NCI-H510A (cell line): ENCODE results near the gene PDE11A.
A peak's percentile ranks its signal among the peaks of the same experiment; 100 is the strongest.

Experiments
- DNase-seq: peaks from one replicate; lab custom pipeline; 2025; lab: John Stamatoyannopoulos, UW

The PDE11A gene

DNA sequence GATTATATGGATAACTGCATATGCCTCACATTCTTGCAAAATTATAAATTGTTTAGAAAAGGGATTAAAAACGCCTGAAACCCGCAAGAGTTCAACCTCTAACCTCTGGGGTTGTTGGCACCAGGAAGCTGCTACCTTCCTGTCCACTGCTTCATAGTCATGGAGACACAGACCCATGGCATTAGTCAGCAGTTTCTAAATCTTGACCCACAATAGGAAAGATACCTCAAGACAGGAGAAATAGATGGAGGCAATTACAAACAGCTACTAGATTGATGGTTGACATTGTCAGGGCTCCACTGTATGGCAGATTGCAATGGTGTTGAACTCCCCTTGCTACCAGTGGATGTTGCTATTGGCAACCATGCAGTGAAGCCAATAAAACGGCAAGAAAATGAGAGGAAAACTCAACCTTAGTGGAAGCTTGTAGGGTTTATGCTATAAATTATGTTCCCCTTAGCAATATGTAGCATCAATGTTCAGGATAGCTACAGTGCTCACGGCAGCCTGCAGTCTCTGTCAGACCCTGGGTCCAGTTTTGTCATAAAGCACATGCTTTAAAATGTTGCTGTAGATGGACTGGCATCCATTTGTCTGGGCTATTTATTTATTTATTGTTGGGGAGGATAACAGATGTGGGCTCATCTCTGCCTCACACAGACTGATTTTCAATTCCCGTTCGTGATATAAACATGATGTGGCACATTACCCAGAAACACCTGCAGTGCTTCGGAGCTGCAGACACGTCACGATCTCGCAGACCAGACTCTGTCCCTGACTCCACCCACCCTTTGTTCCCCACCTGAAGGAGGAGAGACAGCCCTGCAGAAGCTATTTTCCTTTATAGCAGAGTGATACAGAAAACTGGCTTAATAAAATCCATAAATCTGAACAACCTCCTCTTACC lies 446.6 kb downstream of the PDE11A start:
- no peak for DNase-seq

DNA sequence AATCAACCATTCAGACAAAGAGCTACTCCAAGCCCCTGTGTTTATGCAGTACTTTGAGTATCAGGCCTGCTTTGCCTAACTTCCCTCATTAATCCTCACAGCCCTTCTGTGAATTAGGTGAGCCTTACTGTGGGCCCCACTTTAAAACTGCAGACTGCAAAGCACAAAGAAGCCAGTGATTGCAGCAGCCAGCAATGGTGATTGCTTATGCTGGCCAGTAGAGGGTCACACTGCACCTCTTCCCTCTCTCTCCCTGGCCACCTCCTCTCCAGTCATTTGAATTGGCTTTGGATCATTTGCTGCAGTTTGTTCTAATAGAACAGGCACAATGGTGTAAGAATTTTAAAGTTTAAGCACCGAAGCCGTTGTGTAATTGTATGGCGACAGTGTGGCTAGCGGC lies 450.1 kb downstream of the PDE11A start:
- no peak for DNase-seq

DNA sequence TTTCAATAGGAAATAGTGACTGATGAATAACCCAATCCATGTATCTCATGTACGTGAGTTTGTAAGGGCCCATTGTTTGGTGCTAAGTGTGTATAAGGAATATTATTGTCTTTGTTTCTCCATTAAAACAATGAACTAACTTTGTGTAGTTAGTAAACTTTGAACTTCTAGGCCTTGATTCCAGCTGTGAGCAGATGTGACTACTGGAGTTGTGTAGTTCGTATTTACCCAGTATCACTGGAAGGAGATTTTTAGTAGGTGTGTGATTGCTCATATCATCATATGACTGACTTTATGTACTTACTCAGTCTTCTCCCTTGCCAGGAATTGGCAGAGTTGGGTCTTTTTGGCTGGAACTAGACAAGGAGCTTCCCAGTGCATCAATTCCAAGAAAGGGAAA lies 452.6 kb downstream of the PDE11A start:
- no peak for DNase-seq

DNA sequence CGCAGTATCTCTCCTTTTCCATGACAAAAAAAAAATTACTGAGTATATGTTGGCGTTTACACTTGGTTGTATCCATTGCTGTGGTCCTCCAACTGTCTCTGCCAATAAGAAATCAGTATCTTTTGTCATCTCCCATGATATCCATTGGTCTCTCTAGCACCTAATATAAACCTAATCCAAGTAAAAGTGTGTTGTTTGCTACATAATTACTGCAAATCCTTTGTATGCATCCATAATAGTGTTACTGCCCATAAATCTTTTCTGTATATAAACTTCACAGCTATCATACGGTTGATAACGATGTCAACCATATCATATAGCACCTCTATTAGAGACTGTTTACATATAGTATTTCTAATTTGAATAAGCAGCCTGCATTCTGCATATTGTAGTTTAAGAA lies 453.1 kb downstream of the PDE11A start:
- DNase-seq = no peak

DNA sequence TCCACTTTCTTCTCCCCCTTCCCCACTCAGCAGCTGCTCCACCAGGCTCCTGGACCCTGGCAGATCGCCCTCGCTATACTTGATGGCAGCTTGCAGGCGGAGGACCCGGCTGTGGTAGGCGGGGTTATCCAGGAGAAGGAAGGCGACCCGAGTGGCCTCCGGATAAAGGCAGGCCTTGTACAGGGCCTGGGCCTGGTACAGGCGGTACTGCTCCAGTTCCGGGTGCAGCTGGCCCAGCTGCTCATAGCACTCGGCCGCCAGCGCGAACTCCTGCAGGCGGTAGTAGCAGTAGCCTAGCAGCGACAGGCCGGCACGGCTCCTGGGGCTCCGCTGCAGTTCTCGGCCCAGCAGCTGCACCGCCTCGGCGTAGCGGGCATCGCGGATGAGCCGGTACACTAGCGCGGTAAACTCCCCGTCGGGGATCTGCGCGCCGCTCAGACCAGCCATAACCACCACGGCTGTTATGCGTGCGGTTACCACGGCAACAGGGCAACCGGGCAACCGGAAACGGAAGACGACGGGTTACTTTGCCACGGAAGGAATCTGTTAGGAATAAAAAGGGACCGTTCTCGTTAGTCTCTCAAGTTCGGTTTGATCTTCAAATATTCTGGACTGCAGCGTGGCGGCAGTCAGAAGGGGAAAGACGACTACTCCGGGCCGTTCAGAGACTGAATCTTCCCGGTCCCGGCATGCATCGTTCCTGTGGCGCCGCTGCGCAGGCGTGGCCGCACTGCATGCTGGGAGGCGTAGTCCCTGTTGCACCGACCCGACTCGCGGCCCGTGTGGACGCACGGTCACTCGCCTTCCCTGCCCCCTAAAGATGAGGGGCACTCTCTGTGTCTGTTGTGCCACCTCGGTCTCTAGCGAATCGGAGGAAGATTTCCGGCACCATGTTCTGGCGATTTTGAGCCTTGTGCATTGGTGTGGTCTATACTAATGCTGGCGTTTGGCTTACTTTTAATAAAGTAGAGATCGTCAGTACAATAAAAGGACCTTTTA lies 454.0 kb downstream of the PDE11A start:
- peak; percentile 89 for DNase-seq

DNA sequence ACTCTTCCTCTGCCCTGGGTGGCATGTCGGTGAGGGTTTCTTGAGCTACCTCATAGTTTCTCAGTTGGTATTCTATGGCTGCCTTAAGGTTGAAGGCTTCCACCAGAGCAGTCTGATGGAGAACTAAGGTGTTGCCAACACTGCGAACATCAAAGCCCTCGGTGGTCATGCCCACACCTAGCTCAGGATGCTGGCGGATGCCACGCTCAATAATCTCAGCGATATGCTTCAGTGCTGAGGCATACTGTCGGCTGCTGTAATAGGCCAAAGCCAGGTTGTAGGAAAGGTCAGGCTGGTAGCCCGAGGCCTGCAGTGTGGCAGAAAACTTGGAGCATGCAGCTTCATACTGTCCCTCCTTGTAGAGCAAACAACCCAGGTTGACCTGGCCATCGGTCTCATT lies 454.7 kb downstream of the PDE11A start:
- DNase-seq = no peak

DNA sequence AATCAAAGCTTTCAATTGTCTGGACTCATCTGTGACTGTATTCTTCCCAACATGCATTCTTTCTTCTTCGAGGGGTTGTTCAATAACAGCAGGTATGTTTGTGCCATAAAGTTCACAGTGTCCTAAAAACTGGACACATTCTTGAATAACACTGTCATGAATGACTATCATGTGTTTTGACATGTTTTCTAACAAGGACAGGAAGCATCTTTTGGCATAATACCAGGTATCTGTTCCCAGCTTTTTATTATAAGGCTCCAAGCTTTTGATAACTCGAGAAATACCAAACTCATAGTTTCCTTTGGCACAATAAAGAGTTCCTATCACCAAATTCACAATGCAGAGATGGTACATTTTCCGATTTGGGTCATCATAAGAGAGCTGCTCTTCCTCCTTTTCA lies 455.8 kb downstream of the PDE11A start:
- no peak for DNase-seq

DNA sequence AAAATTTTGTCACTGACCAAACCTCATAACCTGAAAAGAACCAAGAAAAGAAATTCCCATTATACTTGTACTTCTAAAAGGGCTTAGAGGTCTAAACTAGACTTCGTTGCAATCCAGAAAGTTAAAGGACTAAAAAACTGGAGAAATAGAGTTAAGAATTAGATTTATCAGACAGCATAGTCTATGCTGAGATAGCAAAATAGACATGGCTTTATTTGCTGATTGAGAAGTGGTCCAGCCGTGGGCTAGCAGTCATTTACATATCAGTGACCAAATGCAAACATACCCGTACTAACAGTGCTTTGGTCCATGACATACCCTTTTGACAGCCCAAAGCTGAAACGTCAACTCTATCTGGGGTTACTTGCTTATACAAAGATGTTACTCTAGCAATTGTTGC lies 456.5 kb downstream of the PDE11A start:
- DNase-seq = no peak

DNA sequence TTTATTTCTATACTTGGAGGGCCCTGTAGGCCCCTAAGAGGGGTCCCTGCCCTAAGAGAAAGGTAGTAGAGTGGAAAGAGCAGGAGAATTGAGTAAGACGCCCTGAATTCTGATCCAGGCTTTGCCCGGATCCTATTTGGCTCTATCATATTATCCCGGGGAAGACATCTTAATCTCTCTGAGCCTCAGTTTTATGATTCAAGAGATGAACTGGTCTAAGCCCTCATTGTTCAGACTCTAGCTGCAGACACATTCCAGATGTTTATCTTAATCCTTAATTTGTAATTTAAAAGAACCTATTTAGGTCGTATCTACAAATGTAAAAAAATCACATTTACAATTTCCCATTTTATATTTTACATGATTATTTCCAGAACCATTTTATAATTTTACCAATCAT lies 459.9 kb downstream of the PDE11A start:
- no peak for DNase-seq

DNA sequence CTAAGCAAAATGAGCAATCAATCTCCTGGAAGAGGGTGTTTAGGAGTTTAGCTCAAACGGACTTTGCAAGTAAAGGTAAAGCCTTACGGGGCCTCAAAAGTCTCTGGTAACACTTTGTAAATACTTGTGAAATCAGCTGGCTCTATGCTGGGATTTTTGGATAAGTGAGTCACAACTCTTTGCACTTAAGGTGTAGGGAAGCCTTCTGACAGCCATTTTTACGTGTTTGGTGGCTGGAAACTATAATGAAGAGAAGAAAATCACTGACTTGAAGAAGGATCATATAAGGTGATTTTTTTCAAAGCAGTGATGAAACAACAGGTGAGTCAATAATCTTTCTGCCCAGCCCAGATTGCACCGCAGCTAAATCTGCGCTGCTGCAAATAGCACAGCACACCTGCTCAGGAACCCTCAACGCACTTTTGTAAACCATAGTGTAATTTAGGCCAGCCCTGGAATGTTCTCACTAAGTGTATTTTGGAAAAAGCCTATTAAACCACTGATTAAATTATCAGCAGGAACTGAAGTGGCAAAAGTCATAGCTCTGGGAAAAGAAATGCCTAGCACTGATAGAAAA lies 461.2 kb downstream of the PDE11A start:
- no peak for DNase-seq

DNA sequence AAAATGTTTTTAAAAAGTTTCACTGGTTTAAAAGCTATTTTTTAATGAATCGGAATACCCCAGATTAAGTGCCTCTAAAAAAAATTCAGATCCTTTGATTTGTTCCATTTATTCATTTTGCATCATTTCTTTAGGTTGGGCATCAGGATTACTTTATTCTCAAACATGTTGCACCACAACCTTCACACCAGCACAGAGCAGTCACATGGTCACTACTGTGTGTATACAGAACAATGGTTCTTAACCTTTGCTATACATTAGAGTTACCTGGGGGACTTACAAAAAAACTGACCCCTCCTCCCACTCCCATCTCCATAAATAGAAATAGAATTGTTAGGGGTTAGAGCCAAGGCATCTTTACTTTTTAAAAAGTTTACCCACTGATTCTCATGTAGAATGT lies 461.8 kb downstream of the PDE11A start:
- no peak for DNase-seq

DNA sequence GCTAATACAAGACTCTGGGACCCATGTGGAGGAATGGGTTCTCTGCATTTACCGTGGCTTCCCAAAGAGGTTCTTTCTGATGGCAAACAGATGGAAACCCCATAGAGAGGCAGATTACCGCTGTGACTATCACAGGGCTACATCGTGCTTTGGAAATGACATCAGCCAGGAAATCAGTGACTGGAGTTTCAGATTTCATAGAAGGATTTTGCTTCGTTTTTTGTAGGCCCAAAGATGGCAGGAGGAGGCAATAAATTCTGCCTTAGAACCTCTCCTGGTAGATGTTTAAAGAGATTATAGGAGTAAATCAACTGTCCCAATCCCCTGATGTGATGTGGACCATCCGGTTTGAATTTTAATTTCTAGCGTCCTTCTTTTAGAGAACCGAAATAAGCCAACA lies 465.9 kb downstream of the PDE11A start:
- DNase-seq = no peak

DNA sequence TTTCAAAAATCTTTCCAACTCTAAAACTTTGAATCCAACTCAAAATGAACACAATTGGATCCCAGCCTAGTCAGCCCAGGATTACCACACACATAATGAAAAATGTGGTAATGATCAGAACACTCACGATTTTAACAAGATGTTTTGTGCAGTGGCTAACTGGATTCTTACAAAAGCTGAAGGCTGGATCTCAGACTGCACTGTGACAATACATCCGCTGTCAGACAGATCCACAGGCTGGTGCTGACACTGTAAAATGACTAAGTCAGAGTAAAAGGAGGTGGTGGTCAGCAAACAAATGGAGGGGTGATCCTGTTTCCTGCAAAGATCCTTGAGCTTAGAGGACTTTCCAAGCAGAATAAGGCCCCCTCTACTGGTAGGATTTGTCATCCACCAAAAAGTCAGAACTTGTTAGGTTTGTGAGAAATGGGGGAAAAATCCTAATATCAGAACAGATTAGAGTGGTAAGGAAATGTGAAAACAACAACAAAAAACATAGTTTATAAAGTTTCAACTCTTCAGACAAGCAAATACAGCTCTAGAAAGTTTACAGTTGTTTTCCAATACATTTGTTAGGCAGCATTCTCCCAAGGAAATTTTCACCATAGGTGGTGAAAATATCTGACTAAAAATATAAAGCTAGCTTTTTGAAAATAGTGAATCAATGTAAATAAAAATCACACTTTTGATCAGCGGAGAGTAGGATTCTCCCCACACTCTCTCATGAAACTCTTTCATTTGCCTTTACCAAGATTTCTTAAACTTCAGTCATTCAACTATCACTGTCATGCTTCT lies 468.1 kb downstream of the PDE11A start:
- DNase-seq = no peak

DNA sequence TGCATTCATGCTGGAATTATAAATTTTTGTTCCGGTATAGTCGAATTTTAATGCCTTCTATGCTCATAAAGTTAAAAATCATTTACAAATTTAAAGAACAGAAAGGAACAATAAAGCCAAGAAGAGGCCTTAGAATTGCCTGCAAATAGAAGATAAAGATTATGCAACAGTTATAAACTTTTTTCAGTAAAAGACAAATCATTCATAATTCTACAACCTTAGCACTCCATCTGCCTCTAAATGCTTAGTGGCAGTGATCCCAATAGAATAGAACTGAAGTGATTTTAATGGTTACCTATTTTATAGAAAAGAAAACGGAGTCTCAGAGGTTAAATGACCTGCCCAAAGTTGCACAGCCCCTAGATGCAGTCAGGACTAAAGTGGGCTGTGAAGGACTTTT lies 468.8 kb downstream of the PDE11A start:
- DNase-seq = no peak

DNA sequence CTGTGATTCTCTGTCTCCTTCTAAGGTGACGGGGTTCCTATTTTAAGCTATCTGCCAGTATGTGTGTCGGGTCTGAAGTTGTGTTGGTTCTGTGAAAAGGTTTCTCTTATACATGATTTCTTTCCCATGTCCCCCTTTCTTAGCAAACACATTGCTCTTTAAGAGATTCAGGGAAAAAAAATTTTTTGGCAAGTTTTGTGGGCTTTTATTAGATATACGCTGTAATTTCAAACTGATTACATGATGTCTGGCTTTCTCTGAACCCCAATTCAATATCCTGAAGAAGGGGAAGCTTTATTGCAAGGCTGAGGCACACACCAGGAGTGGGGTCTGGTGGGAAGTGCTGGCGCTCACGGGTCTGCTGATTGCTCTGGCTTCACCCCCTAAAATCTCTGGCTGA lies 469.4 kb downstream of the PDE11A start:
- DNase-seq = no peak

DNA sequence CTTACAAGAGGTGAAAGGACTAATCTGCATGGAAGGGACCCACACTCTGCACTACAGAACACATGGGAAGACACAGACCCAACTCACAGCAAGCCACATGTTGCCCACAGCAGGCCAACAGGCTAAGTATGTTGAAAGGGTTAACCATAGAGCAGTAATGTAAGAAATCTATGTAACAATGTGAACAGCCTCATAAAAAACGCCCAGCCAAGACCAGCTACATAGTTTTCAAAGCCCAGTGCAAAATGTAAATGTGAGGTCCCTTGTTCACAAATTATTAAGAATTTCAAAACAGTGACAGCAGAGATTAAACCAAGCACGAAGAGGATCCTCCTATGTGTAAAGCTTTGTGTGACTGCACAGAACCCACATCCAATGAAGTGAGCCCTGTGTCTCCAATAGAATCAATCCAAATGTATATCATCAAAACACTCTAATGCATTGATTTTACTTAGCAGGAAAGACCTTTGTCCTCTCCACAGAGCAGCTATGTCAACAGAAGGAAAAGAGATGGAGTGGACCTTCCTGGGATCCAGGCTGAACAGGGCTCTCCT lies 469.9 kb downstream of the PDE11A start:
- no peak for DNase-seq

DNA sequence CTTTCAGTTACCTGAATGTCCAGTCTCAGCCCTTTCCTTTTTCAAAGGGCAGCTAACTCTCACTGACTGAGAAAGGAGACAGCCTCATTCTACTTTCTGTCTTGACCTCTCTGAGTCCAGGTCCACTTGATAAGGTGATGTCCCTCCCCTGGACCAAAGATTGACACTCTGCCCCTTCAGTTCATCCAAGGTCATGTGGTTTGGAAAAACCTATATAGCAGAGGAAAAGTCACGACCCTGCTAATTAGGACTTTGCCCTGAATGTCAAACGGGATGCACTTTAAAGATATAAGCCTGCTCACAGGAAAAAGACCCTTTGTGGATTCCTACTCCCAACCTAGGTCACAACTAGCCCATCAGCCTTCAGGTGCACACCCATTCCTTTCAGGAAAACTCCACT lies 471.7 kb downstream of the PDE11A start:
- DNase-seq = no peak

DNA sequence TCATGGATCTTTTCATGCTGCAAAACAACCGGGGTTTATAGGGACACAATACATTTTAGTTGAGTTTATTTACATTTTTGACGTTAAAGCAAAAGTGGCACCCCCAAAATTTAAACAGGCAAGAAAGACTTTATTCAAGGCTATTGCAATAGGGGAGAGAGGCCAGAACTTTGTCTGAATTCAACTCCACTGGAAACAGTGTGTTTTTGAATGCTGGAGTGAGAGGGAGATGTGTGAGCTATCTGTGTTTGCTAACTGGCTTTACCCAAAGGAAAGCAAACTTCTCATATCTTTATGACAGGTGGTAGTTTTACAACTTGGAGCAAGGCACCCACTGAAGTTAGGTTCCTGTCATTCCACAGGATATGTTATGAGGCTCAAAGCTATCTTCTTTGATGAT lies 472.6 kb downstream of the PDE11A start:
- DNase-seq = no peak

DNA sequence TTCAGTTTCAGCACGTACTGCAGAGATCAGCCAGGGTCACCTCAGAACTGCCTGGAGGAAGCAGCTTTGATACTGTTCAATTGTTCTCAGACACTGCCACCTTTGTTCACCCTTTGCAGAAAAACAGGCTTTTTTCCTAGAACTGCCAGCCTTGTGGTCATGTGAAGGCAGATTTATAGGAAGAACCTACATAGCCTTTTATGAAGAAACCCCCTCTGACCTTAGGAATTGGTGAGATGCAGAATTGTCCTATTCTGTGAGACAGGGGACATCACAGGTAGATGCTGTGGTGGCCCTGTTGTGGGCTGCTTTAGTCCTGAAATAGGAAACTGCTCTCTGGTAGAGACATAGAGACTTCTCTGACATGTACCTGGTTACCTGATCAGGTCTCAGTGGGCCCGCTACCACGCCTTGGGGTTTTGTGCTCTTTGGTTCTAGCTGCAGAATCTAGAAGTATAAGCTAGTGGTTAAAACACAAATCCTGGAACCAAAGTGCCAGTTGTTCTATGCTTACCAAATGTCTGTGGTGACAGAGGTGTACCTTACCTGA lies 473.4 kb downstream of the PDE11A start:
- DNase-seq = no peak

DNA sequence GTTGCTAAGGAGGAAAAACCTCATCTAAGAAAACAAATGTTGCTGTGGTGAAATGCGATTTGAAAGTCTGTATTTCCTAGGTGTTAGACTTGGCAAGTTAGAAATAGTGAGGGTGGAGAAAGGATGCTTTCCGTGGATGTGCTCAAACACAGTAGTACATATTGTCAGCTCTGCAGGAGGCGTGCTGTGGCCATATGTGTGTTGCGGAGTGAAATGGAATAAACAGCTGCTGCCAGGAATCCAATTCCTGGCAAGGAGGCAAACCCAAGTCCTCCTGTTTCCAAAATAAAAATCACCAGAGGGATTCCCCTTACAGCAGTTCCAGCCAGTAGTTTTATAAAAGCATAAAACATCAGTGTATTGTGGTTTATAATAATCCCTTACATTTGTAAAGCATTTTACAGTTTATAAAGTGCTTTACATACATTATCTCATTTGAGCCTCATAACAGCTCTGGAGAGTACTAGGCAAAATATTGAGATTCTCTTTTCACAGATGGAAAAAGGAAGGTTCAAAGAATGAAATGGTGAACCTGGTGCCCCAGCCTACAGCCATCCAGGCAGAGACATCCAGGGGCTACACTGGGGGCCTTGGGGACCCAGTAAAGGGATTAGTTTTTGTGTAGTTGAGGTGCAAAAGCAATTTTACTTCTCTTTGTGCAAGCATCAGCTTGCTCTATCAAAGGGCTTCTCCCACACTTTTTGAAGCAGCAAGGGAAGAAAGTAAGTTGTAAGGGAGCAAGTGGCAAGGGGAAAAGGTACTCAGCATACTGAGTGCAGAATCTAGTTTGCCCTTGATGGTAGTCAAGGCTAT lies 474.0 kb downstream of the PDE11A start:
- no peak for DNase-seq
